Loucy (cell line): ENCODE results near the gene KIF16B.

Source experiments
- CTCF ChIP-seq: fragments of 200-600 bp; sonication (generic); conservative IDR thresholded peaks from 2 replicates; pipeline ENCODE4 v1.5.1; 2014; ENCODE audit warnings: mild to moderate bottlenecking, antibody characterized with exemption, low read length
- EZH2phosphoT487 ChIP-seq: fragments of 200-600 bp; IDR thresholded peaks from 2 replicates; pipeline ENCODE4 v1.6.1; 2018; ENCODE audit warnings: antibody characterized with exemption, mild to moderate bottlenecking, moderate library complexity, borderline replicate concordance

DNA sequence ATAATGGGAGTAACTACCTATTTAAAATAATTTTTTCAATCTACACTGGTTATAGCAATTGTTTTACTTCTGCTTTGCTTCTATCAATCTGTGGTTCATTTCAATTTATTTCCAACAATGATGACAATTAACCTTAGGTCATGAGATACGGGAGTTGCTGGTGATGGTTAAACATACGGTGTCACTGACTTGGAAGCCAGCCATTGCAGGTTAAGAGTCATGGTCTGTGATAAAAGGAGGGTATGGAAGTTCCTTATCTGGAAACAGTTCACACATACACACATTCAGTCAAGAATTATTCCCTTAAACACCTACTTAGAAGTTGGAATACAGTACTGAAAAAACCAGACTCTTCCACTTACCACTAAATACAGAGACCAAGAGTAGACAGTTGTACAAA lies 180.0 kb downstream of the KIF16B start:
- TF ChIP-seq CTCF (no peak), EZH2phosphoT487 (no peak)
